HepG2 (cell line): ENCODE data around the gene MDFI. TPM values are rescaled to one million over a fixed set of nuclear protein-coding genes. Genes with fewer than 3 reads are reported as not detected.

ENCODE experiments used
- AHR ChIP-seq: IDR thresholded peaks from 2 replicates; pipeline ENCODE4 v1.6.1; 2018; ENCODE audit warnings: missing genetic modification reagents, missing compliant biosample characterization
- CEBPB ChIP-seq: IDR thresholded peaks from 2 replicates; pipeline ENCODE4 v1.6.1; 2011; ENCODE audit warnings: low read depth, low read length, improper control_type of control experiment, borderline replicate concordance
- DBP ChIP-seq: sonication (generic); formaldehyde crosslinking; IDR thresholded peaks from 2 replicates; pipeline ENCODE4 v1.4.0; 2020; ENCODE audit warnings: missing genetic modification reagents; ENCODE audit errors: not compliant biosample characterization
- ELF3 ChIP-seq: IDR thresholded peaks from 2 replicates; pipeline ENCODE4 v1.6.1; 2016; ENCODE audit warnings: missing genetic modification reagents, missing compliant biosample characterization
- FOXJ3 ChIP-seq: sonication (generic); formaldehyde crosslinking; IDR thresholded peaks from 2 replicates; pipeline ENCODE4 v1.4.0; 2020; ENCODE audit warnings: missing genetic modification reagents, mild to moderate bottlenecking, borderline replicate concordance
- FOXP4 ChIP-seq: sonication (generic); formaldehyde crosslinking; IDR thresholded peaks from 2 replicates; pipeline ENCODE4 v1.4.0; 2020; ENCODE audit warnings: missing genetic modification reagents
- GTF2F1 ChIP-seq: fragments of 150-350 bp; IDR thresholded peaks from 2 replicates; pipeline ENCODE4 v1.6.1; 2014; ENCODE audit warnings: low read length
- IRF1 ChIP-seq: sonication (generic); formaldehyde crosslinking; IDR thresholded peaks from 2 replicates; pipeline ENCODE4 v1.4.0; 2020; ENCODE audit warnings: low read depth, mild to moderate bottlenecking, missing genetic modification reagents
- KLF16 ChIP-seq, 2 experiments: sonication (generic) in 1 of 2; formaldehyde crosslinking in 1 of 2; IDR thresholded peaks; 2 replicates each; pipeline versions ENCODE4 v1.6.1 to v1.8.0; 2016 to 2023; ENCODE audit warnings: missing genetic modification reagents in 2 of 2, missing compliant biosample characterization in 1 of 2
- MAZ ChIP-seq, 2 experiments: sonication (generic) in 1 of 2; formaldehyde crosslinking in 1 of 2; IDR thresholded peaks; 2 replicates each; pipeline versions ENCODE4 v1.5.0 to v1.6.1; 2012 to 2020; ENCODE audit warnings: low read depth in 2 of 2, mild to moderate bottlenecking in 2 of 2, borderline replicate concordance in 1 of 2, improper control_type of control experiment in 1 of 2, low read length in 1 of 2, missing genetic modification reagents in 1 of 2, moderate library complexity in 1 of 2
- MED1 ChIP-seq: sonication (generic); formaldehyde crosslinking; IDR thresholded peaks from 2 replicates; pipeline ENCODE4 v1.4.0; 2020; ENCODE audit warnings: missing genetic modification reagents
- NCOA1 ChIP-seq: sonication (generic); formaldehyde crosslinking; IDR thresholded peaks from 2 replicates; pipeline ENCODE4 v1.9.0; 2021; ENCODE audit warnings: missing genetic modification reagents
- NFIB ChIP-seq: sonication (generic); formaldehyde crosslinking; IDR thresholded peaks from 2 replicates; pipeline ENCODE4 v1.9.0; 2021; ENCODE audit warnings: missing genetic modification reagents, mild to moderate bottlenecking, borderline replicate concordance
- RFXAP ChIP-seq: sonication (generic); formaldehyde crosslinking; IDR thresholded peaks from 2 replicates; pipeline ENCODE4 v1.4.0; 2020; ENCODE audit warnings: missing genetic modification reagents, borderline replicate concordance
- SP5 ChIP-seq: IDR thresholded peaks from 2 replicates; pipeline ENCODE4 v1.6.1; 2016; ENCODE audit warnings: low read depth, borderline replicate concordance
- ZBTB10 ChIP-seq: sonication (generic); formaldehyde crosslinking; IDR thresholded peaks from 2 replicates; pipeline ENCODE4 v1.4.0; 2020; ENCODE audit warnings: missing genetic modification reagents, borderline replicate concordance
- ZBTB33 ChIP-seq: sonication (generic); formaldehyde crosslinking; IDR thresholded peaks from 2 replicates; pipeline ENCODE4 v1.4.0; 2020; ENCODE audit warnings: missing genetic modification reagents
- ZNF615 ChIP-seq: sonication (generic); formaldehyde crosslinking; IDR thresholded peaks from 2 replicates; pipeline ENCODE4 v1.5.0; 2020; ENCODE audit warnings: mild to moderate bottlenecking, missing genetic modification reagents, borderline replicate concordance
- polyA plus RNA-seq, 8 experiments: library from polyadenylated mRNA; depleted of rRNA in 3 of 8; stranded (reverse) in 7 of 8; unstranded in 1 of 8; fragments of >200 nt; fragmentation: Illumina TruSeq in 4 of 8; extraction: Trizol in 4 of 8; gene quantifications; 2 replicates each; pipeline versions ENCODE4 v1.2.1 to v1.2.3, GENCODE V29; 2011 to 2016; ENCODE audit warnings: low read depth in 4 of 8, missing spikeins in 1 of 8, mixed read lengths in 1 of 8; ENCODE audit not compliant: insufficient read depth in 1 of 8
- total RNA-seq, 5 experiments: library from RNA; depleted of rRNA; stranded (reverse); fragments of >200 nt; fragmentation: Illumina TruSeq; extraction: Trizol; gene quantifications; 2 replicates each; pipeline ENCODE4 v1.2.3, GENCODE V29; 2016; ENCODE audit warnings: low read depth in 1 of 5

MDFI gene
- total and polyA plus RNA-seq, 2 of the 13 experiments (the other 11 are each of a cell fraction or from before 2014, with no cell fraction given): 0.28 TPM; not detected in 1

- TF ChIP-seq FOXJ3 (CRISPR knock-in tag) (no peak), ELF3 (CRISPR knock-in tag) (peak; percentile 43; the same call in 1 of the 2 replicates), ZNF615 (CRISPR knock-in tag) (no peak), NCOA1 (CRISPR knock-in tag) (no peak), RFXAP (no peak), GTF2F1 (no peak), AHR (CRISPR knock-in tag) (no peak), ZBTB33 (CRISPR knock-in tag) (0 out of 2 replicates have a peak, but pooled peaks have one; percentile 12), CEBPB (no peak), KLF16 (CRISPR knock-in tag; IDR thresholded peaks at IDR 0.05) (0 out of 4 replicates have a peak, but pooled peaks of 1 of the 2 experiments have one; percentile 35), ZBTB10 (CRISPR knock-in tag) (no peak), FOXP4 (CRISPR knock-in tag) (no peak), MED1 (no peak), MAZ (IDR thresholded peaks at IDR 0.05; ENCODE audit: borderline replicate concordance, low read depth, low read length) (peak; percentile 40; the same call in 1 of the 2 replicates), MAZ (CRISPR knock-in tag; IDR thresholded peaks at IDR 0.05; ENCODE audit: low read depth) (no peak), SP5 (no peak), NFIB (CRISPR knock-in tag) (no peak), IRF1 (no peak), DBP (CRISPR knock-in tag) (no peak)
Observed at GRCh38 chr6:41591859-41592502, 46.3 kb upstream of the MDFI start (continued).
